IPS-NIHi11 (cell line): ENCODE measurements around the gene PDLIM1.
A peak's percentile ranks its signal among the peaks of the same experiment; 100 is the strongest.

Experiments
- DNase-seq: peaks from one replicate; pipeline ENCODE4 v3.0.0; 2012; ENCODE audit warnings: mixed read lengths, low spot score

The PDLIM1 gene

DNA sequence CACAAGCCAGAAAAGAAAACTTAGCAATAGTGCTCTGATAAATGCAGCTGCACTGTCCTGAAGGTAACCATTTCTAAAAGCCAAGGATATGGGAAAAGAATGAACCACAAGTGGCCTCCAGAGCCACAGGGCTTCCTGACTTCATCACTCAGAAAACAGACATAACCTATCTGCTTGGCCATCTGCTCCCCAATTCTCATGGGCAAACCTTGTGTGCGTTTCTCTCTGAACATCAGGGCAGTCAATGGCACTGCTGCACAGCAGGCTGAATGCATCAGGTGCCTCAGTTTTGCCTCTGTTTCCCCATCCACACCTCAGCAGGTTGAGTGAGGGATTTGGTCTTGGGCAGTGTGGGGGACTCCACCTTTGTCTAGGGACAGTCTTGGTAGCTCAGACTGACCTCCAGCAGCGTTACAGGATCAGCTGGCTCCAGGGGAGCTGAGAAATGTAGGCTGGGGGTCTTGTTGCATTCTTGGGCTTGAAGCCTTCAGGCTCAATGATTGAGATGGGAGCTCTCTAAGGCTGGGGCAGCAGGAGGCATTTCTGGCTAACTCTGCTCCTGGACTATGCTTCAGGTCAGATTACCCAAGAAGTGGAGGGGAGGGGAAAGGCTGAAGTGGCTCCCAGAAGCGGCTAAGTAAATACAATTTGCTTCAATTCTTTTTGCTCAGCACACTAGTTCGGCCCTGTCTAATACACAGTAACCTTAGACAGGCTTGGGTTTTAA, 23.6 kb upstream of the PDLIM1 start:
- DNase-seq = no peak

DNA sequence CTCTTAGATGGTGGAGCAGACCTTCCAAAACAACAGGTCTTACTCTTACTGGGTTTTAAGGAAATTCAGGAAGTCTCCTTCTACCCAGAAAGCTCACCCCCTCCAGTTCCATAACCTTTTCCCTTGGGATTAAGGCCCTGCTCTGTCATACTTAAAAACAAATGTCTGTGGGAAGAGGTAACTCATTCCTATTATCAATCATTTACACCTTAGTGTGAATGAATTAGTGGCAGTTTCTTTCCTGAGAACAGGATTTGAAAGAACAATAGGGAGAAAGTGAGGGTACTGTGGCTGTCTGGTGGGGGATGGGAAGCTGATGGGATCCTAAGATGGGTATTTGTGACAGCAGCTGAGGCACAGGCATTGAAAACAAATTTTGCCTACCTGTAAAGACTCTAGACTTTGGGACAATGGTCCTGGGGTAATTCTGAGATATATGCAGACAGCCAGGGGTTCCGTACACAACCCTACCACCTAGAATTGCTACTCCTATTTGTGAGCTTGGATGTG, 22.2 kb upstream of the PDLIM1 start:
- no peak for DNase-seq

DNA sequence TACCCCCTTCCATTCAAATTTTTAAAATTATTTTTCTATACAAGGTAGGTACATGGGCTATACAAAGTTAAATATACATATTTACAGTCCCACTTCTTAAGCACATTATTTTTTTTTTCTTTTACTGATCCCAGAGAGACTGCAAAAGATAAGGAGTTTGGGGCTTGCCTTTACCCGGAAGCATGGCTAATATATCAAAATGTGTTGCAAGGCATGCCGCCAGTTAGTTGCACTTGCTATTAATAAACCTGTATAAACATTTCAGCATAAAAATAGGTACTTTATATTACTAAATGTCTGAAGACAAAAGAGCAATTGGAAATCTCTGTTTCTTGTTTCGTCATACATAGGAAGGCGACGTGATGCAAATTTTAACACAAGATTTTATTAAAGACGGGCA, 21.5 kb upstream of the PDLIM1 start:
- DNase-seq = no peak

DNA sequence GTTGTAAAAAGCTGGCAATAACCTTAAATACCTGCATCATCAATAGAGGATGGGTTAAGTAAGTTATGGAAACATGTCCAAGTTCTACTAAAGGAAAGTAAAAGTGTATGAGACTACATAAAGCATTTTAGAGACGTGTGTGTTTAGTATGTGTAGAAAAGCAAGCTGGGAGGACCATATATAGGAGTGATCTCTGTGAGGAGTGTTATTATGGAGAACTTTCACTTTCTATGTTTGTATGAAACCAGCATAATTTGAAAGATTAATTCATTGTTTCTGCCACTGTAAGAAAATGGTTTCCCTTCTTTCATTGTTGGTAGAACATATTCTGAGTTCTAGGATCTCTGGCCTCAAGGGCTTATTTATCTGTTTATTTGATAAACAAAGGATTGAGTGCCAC, 19.2 kb upstream of the PDLIM1 start:
- no peak for DNase-seq

DNA sequence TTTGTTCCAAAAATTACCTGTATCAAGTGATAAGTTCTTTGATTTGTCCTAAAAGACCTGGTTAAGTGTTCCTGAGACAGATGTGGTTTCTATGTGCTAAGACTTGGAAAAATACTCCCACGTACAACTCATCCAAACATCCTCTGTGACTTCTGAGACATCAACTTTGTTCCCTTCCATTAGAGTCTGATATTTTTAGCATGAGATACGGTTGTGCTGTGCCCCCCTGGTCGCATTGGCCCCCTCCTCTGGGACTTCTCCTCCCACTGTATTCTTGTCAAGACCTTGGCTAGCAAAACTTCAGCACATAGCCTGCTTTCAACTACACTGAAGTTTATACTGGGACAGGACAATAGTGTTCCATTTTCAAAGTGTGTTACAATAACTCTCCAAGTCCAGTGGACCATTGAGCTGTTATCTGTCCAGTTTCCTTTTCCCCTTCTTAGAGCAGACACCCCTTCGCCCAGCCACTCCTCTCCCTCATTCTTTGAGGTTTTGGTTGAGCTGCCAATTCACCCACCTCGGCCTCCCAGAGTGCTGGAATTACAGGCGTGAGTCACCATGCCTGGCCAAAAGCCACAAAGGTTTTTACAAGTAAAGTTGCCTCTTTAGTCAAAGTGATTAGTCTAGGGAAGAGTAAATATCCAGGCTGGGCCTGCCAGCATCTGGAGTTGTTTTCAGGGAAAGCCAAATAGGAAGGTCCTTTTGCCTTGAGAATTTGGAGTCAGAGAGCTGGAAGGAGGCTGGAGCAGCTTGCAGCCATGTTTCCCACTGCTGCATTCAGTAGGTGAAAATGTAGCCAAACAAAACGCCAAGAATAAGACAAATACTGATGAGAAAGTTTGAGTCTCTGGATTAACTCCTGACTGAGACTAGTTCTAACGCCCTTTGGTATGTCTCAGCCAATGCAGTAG, 17.8 kb upstream of the PDLIM1 start:
- DNase-seq = peak; percentile 51

DNA sequence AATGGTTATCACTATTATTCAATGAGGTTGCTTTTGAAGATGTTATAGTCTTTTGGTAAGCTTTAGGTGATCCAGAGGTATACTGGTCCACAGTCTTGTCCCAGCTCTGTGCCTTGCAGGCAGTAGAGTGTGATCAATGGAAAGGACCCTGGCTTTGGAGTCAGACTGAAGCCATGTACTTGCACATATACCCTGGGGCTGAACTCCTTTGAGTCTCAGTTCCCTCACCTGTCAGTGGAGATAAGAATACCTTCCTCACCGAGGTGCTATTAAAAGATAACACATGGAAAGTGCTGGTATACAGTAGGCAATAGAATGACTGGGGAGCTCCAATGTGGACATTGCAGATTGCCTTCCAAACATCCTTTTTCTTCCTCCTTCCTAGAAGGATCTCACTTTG, 16.0 kb upstream of the PDLIM1 start:
- DNase-seq = no peak

DNA sequence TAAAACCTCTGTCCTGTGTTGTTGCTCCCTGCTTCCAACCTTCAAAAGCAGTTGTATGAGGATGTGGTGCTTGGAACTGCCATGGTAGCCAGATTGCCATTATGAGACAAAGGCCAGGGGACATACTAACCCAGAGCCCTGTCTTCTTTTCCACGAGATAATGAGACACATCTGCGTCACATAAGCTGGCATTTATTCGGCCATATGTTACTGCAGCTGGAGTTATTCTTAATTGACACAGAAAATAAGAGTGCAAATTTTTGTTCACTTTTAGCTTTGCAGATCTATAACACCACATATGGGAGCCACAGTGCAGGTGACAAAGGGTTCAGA, 15.5 kb upstream of the PDLIM1 start:
- no peak for DNase-seq

DNA sequence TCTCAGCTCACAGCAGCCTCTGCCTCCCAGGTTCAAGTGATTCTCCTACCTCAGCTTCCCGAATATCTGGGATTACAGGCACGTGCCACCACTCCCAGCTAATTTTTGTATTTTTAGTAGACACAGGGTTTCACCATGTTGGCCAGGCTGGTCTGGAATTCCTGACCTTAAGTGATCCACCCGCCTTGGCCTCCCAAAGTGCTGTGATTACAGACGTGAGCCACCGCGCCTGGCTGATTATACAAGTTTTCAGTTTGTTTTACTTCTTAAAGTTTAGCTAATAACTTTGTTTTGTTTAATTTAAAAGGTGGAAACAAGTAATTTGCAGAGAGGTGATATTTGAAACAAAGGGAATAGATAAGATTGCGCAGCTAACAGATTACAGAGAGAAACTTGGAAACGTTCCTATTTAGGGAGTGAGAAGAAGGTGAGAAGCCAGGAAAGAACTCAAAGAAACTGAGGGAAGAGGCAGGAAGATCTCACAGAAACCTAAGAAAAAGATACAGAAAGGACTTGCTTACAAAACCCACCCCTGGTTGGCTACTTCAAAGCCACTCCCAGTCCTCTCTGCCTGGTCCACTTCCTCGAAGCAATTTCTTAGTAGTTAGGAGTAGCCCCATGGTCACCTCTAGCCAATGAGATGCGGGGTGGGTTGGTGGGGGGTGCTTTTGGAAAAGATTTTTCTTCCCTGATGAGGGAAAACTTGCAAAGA, 15.0 kb upstream of the PDLIM1 start:
- no peak for DNase-seq

DNA sequence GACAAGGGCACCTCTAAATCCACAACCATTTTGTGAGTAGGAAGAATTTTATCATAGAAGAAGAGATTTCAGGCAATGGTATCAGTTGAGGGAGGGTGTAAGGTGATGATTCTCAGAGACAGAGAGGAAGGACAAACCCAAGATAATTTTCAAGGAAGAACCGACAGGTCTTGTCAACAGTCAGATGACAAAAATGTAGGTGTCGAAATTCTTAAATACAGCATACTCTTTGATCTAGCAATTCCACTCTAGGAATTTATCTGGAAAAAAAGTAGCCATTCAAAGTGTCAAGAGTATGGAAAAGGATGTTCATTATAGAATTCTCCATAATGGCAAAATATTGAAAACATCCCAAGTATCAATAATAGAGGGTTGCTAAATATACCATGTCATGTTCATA, 14.2 kb upstream of the PDLIM1 start:
- DNase-seq = no peak

DNA sequence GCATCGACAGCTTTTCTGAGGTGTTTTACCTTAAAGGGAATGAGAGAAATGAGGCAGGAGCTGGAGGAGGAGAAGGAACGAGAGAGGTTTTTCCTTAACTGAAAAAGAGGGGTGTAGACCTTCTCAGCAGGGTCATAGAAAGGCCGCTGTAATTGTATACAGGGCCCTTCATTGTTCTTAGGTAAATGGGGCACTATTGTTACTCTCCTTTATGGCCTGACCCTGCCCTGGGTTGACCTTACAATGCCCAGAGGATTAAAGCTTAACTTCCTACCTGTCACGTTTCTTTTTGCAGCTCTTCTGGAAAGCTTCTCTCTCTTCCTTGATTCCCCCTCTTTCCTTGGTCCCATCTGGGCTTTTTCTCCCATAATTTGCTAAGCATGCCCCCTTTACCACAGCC, 13.7 kb upstream of the PDLIM1 start:
- DNase-seq = peak; percentile 43

DNA sequence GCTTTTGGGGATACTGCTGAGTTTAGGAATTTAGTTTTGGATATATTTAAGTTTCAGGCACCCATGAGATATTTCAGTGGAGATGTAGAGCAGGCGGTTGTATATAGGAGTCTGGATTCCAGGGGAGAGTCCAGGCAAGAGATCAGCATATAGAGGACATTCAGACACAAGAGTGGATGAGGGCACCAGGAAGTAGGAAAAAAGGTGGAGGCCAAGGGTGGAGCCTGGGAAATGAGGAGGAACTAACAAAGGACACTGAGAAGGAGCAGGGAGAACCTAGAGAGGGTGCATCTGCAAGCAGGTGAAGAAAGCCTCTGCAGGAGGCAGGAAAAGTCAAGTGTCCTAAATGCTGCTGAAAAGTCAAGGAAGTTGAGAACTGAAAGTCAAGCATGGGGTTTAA, 13.1 kb upstream of the PDLIM1 start:
- DNase-seq = no peak

DNA sequence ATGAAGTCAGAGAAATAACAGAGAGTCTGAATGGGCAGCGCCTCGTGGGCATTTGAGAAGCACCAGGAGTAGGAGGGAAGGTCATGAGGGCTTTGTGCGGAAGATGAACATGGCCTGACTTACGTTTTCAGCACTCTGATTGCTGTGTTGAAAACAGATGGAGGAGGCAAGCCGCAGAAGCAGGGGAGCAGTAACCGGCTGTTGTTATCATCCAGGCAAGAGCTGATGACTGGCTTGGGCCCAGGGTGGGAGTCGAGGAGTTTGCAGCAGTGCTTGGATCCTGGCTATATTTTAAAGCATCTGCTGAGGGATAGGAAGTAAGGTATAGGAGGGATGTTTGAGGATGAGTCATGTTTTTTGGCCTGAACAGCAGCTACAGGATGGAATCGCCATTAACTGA, 12.7 kb upstream of the PDLIM1 start:
- DNase-seq = no peak

DNA sequence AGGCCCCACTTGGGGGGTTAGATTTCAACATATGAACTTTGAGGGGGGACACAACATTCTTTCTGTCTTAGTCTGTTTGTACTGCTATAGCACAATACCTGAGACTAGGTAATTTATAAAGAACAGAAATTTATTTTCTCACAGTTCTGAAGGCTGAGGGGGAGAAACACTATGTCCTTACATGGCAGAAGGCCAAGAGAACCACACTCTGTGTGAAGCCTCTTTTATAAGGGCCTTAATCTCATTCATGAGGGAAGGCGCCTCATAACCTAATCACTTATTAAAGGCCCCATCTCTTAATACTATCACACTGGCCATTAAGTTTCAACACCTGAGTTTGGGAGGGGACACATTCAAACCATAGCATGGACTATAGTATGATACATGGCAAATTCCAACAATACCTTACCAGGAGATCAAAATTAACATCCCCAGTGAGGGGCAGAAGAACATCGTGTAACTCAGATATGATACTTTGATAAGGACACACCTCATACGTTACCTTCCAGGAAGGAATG, 9.3 kb upstream of the PDLIM1 start:
- DNase-seq = no peak

DNA sequence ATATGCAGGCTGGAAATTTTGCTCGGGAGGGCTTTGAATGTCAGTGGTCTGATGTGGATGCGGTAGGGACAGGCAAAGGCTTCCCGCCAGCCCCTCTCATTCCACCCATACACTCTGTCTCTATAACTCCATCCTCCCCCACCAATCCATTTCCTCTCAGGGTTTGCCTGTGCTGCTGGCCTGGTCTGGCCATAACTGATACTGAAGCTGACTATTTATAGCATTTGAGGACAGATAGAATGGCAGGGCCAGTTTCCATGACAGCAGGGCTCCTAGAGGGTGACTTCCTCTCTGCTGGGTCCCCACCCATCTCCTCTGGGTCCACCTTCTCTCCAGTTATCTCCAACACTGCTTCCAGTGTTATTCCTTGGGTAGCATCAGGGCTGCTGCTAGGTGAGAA, 6.6 kb upstream of the PDLIM1 start:
- no peak for DNase-seq

DNA sequence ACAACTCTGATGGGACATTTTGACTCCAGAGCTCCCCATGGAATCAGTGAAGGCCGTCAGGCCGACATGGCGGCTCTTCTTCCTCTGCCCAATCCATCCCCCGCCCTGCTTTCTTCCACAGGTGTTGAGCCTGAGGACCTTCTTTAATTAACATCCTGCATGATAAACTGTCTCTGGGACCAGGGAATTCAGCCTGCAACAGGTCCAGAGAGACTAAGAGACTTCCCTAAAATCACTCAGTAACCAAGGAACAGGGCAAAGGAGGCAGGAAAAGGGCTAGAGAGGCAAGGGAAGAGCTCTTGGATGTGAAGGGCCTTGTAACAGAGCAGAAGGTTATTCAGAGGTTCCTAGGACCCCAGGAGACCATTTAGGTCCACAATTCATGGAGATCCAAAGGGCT, 6.0 kb upstream of the PDLIM1 start:
- DNase-seq = no peak

DNA sequence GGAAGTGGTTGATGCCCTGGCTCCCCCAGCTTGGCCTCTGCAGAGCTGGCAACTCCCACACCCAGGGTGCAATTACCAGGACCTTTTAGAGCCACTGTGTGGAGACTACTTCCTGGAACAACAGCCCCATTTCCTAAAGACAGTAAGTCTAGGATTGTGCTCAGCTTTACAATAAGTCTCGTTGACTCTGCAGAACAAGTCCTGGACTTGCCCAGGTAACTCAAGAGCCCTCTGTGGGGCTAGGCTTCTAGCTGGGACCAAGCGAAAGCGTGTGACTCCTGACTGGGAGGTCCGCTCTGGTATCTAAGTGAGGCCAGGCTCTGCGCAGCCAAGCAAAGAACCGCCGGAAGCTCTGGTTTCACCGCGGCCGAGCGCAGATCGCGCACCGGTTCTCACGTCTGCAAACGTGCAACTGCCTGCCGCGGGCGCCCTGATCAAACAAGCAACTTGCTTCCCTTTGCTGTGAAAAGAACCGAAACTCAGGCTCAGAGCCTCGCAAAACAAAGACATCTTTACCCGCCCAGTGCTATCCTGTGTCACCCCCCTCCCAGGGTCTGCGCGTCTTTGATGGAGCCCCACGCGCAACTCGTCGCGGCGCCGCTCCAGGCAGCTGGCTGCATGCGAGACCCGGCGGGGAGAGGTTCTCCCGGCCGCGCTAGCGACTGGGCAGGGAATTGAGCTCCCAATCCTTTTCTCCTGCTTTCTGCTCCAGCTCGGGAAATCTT, 4.4 kb upstream of the PDLIM1 start:
- no peak for DNase-seq

DNA sequence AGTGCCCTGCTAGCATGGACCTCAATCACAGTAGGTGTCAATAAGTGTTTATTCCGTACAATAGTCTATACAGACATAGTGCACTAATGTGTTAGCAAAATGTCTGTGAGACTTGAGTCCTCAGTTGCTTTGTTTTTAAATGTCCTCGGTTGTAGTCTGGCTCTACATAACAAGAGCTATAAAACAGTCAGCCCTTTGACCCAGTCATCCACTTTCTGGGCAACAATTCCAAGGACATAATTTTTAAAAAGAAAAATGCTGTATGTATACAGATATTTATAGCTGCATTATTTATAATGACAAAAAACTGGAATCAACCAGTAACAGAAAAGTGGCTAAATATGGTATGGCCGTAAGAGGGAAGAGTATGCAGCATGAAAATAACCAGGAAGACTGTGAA, 2.8 kb upstream of the PDLIM1 start:
- DNase-seq = no peak

DNA sequence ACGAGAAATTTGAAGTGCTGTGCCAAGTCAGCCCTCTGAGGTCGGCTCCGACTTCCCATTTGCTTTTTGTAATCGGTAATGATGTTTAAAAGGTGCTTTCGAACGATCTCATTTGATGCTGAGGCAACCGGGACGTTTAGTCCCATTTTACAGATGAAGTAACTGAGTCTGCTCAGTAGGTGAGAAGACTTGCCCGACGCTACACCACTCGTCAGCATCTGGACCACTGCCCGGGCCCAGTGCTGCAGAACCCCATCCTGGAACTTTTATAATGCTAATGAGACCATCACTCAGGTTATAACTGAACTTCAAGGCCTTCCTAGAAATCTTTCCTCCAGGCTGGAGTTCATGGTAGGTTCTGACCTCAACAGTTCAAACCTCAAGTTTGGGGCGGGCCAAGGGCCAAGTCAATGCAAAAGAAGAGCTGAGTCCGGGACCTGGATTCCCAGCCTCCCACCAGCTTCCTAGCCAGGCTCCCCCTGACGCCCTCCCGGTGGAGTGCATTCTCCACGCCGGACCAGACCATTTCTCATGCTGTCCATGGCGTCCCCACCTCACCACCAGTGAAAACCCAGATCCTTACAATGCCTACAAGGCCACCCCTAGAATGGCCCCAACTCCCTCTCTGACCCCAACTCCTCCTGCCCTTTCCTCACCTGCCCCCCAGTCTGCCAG, 699 bp upstream of the PDLIM1 start:
- DNase-seq = no peak

DNA sequence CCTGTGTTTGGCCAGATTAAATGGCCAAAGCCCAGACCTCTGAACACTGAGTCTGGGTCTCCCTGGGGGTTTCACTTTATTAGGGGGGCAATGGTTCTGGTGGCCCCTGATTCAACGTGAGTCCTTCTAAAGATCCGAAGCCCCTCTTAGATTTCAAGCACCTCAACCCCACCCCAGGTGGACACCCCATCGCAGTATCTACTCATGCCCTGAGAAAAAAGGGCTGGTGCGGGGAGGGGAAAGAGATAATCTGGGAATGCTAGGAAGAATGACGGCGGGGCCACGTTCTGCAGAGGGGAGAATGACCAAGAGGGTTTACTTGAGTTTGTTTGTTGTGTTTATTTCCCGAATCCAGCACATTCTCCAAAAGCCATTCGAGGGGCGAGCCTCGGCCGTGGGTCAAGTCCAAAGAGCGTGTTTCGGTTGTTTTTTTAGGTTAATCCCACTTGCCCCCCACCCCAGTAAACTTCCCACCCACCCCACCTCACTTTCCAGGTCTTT, 832 bp downstream of the PDLIM1 start:
- no peak for DNase-seq

DNA sequence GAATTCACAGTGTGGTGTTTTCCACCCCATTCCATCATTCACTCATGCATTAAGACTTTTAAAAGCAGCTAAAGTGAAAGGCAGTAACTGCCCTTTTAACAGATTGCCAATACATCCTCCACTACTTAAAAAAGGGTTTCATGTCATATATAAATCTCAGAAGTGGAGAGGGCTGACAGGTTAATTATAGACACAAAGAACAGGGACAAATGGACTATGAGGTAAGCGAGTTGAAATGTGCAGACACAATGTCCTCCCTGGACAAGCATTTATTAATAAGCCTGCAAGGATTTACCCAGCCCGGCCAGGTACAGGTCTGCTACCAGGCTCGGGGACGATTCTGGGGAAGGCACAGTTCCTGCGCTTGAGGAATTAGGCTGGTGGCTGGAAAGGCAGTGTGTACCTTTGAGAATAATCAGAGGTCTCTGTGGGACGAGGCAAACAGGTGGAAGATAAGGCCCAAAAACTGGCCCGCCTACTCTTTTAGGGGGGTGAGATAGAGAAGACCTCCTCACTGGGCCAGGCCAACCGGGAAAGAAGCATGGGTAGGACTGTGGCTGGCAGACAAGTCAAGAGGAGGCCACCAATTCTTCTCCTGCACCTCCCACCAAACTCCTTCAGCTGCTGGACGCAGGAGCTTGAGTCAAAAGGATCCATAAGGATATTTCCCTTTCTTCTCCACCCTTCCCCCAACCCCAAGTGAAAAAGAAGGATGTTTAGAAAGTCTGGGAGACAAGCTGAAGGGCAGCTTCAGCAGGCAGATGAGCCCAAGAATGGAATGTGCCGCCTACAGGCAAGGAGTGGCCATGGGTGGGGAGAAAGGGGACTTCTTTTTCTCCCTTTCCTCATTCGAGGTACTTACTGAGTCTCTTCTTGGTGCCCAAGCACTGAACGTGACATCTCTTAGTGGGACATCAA, 1.5 kb downstream of the PDLIM1 start:
- peak; percentile 58 for DNase-seq
